ENCODE results near the gene PCDHGA1.
"Not testable (repeated sequence)": the region's sequence is repeated elsewhere in the genome, so short reads cannot be mapped to it uniquely, and the experiment has no call there.

PCDHGA1 gene

GRCh38 chr5:141330299-141331080, at the start of gene PCDHGA1:
Gene PCDHGA1, plus strand, starts transcription at chr5:141330514.
- TF ChIP-seq CTCF (IDR thresholded peaks at IDR 0.05; ENCODE audit: insufficient read depth, low read depth, low read length, missing control alignments): peak; percentile 55
- DNase-seq (ENCODE audit: low read depth): peak; percentile 69
- peak within 1 kb of the TSS; percentile 38 for H3K4me3 ChIP-seq (ENCODE audit: low read depth, low read length)

- no peak for TF ChIP-seq CTCF (IDR thresholded peaks at IDR 0.05; ENCODE audit: insufficient read depth, low read depth, low read length, missing control alignments)
- H3K4me3 ChIP-seq (ENCODE audit: low read depth, low read length): no peak overlapping the region
- DNase-seq (ENCODE audit: low read depth): no peak
Observed at GRCh38 chr5:141298376-141298775, 31.9 kb upstream of the PCDHGA1 start.

- DNase-seq (ENCODE audit: low read depth): no peak
- no peak within 1 kb of the TSS for H3K4me3 ChIP-seq (ENCODE audit: low read depth, low read length)
- TF ChIP-seq CTCF (IDR thresholded peaks at IDR 0.05; ENCODE audit: insufficient read depth, low read depth, low read length, missing control alignments): no peak
Observed at GRCh38 chr5:141303756-141304155, 26.6 kb upstream of the PCDHGA1 start, which contains the start of gene SLC25A2. Gene SLC25A2, minus strand, starts transcription at chr5:141304049. Its CDS starts 184 bp downstream, at chr5:141303865.

DNA sequence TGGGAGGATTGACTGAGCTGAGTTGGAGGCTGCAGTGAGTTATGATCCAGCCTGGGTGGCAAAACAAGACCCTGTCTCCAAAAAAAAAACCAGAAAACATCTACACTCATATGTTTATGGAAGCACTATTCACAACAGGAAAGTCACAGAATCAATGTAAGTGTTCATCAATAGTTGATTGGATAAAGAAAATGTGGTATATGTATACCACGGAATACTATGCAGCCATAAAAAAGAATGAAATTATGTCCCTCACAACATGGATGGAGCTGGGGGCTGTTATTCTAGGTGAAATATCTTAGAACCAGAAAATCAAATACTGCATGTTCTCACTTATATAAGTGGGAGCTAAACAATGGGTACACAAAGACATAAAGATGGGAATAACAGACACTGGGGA, 23.7 kb upstream of the PCDHGA1 start:
- TF ChIP-seq CTCF (IDR thresholded peaks at IDR 0.05; ENCODE audit: insufficient read depth, low read depth, low read length, missing control alignments): no peak
- H3K4me3 ChIP-seq (ENCODE audit: low read depth, low read length): no peak overlapping the region
- no peak for DNase-seq (ENCODE audit: low read depth)

- no peak for DNase-seq (ENCODE audit: low read depth)
- no peak overlapping the region for H3K4me3 ChIP-seq (ENCODE audit: low read depth, low read length)
- TF ChIP-seq CTCF (IDR thresholded peaks at IDR 0.05; ENCODE audit: insufficient read depth, low read depth, low read length, missing control alignments): no peak
Observed at GRCh38 chr5:141313711-141314110, 16.6 kb upstream of the PCDHGA1 start.

DNA sequence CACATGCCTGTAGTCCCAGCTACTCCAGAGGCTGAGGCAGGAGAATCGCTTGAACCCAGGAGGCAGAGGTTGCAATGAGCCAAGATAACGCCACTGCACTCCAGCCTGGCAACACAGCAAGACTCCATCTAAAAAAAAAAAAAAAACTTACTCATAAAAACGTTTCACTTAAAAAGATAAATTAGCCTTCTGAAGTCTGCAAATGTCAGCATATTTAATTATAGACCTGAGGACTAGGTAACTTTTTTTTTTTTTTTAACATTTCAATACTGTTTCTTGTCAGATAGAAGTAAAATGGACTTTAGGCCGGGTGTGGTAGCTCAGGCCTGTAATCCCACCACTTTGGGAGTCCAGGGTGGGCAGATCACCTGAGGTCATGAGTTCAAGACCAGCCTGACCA, 13.4 kb upstream of the PCDHGA1 start:
- DNase-seq (ENCODE audit: low read depth); H3K4me3 ChIP-seq (ENCODE audit: low read depth, low read length): not testable (repeated sequence)

DNA sequence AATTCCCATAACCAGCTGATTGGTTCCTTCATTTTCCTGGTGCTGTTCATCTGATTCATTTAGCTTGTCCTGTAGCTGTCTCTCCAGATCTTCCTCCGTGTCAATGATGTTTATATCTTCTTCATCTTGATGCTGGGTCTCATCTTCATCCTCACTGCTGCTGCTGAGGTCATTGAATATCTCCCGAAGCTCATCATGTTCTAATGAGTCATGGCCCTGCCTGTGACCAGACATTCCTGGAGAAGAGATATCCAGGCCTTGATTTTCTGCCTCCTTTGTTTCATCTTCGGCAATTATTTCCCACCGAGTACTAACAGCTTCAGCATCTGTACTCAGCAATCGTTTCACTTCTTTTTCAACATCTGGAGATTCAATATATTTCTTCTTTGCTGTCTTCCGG, 11.1 kb upstream of the PCDHGA1 start:
- H3K4me3 ChIP-seq (ENCODE audit: low read depth, low read length): no peak overlapping the region
- TF ChIP-seq CTCF (IDR thresholded peaks at IDR 0.05; ENCODE audit: insufficient read depth, low read depth, low read length, missing control alignments): no peak
- no peak for DNase-seq (ENCODE audit: low read depth)
